ENCODE data around the gene COLQ.

Gene COLQ

GRCh38 chr3:15520804-15521572 is 518 bp downstream of the COLQ start:
- DNase-seq (ENCODE audit: low read depth in 1 of 2, low spot score in 1 of 2) = no peak

GRCh38 chr3:15520185-15520584 is 1.3 kb downstream of the COLQ start:
- no peak for DNase-seq (ENCODE audit: low read depth in 1 of 2, low spot score in 1 of 2)

GRCh38 chr3:15519096-15519495 is 2.4 kb downstream of the COLQ start:
- DNase-seq (ENCODE audit: low read depth in 1 of 2, low spot score in 1 of 2) = no peak

GRCh38 chr3:15514663-15515340 is 6.7 kb downstream of the COLQ start:
- no peak for DNase-seq (ENCODE audit: low read depth in 1 of 2, low spot score in 1 of 2)

GRCh38 chr3:15513810-15514662 is 7.5 kb downstream of the COLQ start:
- DNase-seq (ENCODE audit: low read depth in 1 of 2, low spot score in 1 of 2) = no peak

- no peak for DNase-seq (ENCODE audit: low read depth in 1 of 2, low spot score in 1 of 2)
These were observed 8.4 kb downstream of the COLQ start for GRCh38 chr3:15513116-15513515.

GRCh38 chr3:15512166-15512565 is 9.3 kb downstream of the COLQ start:
- no peak for DNase-seq (ENCODE audit: low read depth in 1 of 2, low spot score in 1 of 2)

- no peak for DNase-seq (ENCODE audit: low read depth in 1 of 2, low spot score in 1 of 2)
These were observed 10.3 kb downstream of the COLQ start for GRCh38 chr3:15511156-15511555.

- no peak for DNase-seq (ENCODE audit: low read depth in 1 of 2, low spot score in 1 of 2)
These were observed 11.0 kb downstream of the COLQ start for GRCh38 chr3:15510493-15510892.

- DNase-seq (ENCODE audit: low read depth in 1 of 2, low spot score in 1 of 2) = no peak
These were observed 14.9 kb downstream of the COLQ start for GRCh38 chr3:15506571-15506970.

- no peak for DNase-seq (ENCODE audit: low read depth in 1 of 2, low spot score in 1 of 2)
These were observed 15.9 kb downstream of the COLQ start for GRCh38 chr3:15505479-15506165.

- no peak for DNase-seq (ENCODE audit: low read depth in 1 of 2, low spot score in 1 of 2)
These were observed 18.9 kb downstream of the COLQ start for GRCh38 chr3:15502616-15503015.

GRCh38 chr3:15501126-15501525 is 20.4 kb downstream of the COLQ start:
- DNase-seq (ENCODE audit: low read depth in 1 of 2, low spot score in 1 of 2) = no peak

GRCh38 chr3:15500107-15500724 is 21.3 kb downstream of the COLQ start:
- no peak for DNase-seq (ENCODE audit: low read depth in 1 of 2, low spot score in 1 of 2)

GRCh38 chr3:15499536-15499935 is 22.0 kb downstream of the COLQ start:
- no peak for DNase-seq (ENCODE audit: low read depth in 1 of 2, low spot score in 1 of 2)

- no peak for DNase-seq (ENCODE audit: low read depth in 1 of 2, low spot score in 1 of 2)
These were observed 22.9 kb downstream of the COLQ start for GRCh38 chr3:15498431-15499214.

- DNase-seq (ENCODE audit: low read depth in 1 of 2, low spot score in 1 of 2) = no peak
These were observed 23.5 kb downstream of the COLQ start for GRCh38 chr3:15497964-15498363.

GRCh38 chr3:15496341-15496664 is 25.2 kb downstream of the COLQ start:
- no peak for DNase-seq (ENCODE audit: low read depth in 1 of 2, low spot score in 1 of 2)

GRCh38 chr3:15495461-15496340 is 25.8 kb downstream of the COLQ start:
- no peak for DNase-seq (ENCODE audit: low read depth in 1 of 2, low spot score in 1 of 2)

Data from stimulated activated CD4-positive, alpha-beta T cell treated with anti-CD3 and anti-CD28 coated beads, Interleukin-15, amount 100 ng/mL, for 1 hour (primary cell).